NCI-H1417 treated with DMSO at 0.1 percent for 48 hours (cell line): Measurements from ENCODE around the gene TMCC1.
"Not testable (repeated sequence)": the region's sequence is repeated elsewhere in the genome, so short reads cannot be mapped to it uniquely, and the experiment has no call there.

Experiments used
- DNase-seq: peaks from one replicate; lab custom pipeline; 2025; lab: John Stamatoyannopoulos, UW

TMCC1 gene

DNA sequence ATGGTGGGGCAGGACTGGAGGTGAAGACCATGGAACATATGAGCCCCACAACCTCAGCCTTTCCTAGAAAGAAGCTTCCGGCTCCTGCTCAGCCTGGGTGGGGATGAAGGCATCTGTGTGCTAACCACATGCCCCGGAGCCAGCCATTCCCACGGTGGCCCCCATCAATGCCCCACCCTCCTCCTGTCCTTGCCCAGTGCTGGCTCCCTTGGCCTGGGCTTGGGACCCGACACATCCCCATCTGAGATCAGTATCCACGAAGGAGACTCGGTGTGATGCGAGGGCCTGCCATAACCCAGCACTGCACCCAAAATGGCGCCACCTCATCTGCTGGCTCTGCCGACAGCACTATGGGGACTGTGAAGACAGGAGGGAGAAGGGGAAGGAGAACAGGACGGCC lies 270.6 kb downstream of the TMCC1 start:
- DNase-seq: no peak

GRCh38 chr3:129622226-129622874 lies 271.2 kb downstream of the TMCC1 start:
- no peak for DNase-seq

DNA sequence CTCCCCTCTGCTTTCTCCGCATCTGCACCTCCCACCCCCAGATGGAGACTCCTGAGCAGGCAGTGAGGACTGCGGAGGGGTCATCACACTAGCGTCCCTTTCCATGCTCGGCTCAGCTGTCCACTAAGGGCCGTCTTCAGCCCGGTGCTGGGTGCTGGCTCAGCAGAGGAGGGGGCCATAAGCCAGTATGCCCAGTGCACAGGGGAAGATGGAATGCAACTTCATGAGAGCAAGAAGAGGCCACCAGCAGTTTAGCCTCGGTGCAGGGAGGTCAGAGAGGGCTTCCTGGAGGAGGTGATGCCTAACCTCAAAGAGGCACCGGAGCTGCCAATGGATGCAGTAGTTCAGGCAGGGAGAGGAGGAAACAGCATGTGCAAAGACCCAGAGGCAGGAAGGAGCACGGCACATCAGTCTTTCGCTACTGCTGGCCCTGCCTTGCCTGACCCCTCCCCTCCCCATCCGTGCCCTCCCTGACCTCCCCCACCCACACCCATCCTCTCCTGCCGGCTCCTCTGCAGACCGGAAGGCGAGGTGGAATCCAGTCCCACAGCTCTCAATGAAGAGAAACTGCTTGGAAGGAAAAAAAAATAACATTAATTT lies 271.8 kb downstream of the TMCC1 start:
- no peak for DNase-seq

DNA sequence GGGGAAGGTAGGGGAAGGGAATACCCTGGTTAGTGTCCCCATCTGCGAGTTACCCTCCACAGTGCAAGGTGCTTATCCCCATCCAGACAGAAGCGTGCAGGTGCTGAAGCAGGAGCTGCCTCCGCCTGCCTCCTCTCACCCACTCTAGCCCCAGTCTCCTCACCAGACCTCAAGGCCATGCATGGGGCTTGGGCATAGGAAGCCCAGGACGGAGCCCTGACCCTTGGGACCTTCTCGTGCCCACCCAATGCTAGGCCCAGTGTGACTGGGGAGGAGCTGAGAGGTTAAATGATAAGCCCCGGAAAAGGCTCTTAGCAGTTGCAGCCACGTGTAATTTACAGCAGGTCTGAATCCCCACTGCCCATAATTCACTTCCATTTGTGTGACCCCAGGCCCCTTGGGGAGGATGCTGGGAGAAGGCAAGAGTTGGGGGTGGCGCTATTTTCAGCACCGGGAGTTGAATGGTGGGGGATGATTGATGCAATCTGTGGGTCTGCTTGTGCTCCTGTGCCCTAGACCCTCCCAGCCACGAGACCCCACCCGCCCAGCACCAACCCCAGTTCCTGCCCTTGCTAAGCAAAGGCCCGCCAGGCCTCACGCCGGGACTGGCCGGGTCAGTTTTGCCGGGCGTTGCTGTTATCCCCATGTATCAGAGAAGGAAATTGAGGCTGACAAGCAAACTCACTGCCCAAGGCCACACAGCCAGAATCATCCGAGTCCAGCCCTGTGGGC lies 272.5 kb downstream of the TMCC1 start:
- DNase-seq: no peak

- no peak for DNase-seq
These were observed 273.8 kb downstream of the TMCC1 start for GRCh38 chr3:129619726-129620162.

DNA sequence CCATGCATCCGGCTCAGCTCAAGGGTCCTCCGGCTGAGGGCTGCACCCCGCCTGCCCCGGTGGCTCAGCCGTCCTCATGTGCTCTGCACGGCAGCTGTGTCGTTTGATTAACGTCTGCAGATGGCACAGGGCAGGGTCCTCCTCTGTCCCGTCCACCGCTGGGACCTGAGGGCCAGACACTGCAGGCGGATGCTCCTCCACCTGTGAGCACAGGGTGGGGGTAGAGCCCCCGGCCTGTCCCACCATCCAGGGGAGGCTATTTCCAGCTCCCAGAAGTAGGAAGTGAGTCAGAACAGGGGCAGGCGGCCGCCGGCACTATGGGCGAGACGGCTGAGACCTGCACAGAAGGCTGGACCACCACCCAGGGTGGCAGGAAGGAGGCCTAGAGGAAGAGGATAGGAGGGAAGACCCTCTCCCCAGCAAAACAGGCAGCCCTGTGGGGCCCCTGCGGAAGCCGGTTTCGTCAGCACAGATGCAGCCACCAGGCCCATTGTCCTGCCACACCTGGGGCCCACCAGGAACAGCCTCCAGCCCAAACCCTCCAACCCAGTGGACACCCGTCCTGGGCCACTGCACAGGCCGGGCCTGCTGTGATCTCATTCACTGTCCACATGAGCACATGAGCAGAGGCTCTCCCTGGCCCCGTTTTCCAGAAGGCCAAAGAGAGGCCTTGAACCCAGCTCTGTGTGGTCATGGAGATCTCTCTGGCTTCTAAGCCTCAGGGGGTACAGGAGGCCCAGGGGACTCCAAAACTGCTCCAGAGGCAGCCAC lies 274.4 kb downstream of the TMCC1 start:
- DNase-seq: no peak

DNA sequence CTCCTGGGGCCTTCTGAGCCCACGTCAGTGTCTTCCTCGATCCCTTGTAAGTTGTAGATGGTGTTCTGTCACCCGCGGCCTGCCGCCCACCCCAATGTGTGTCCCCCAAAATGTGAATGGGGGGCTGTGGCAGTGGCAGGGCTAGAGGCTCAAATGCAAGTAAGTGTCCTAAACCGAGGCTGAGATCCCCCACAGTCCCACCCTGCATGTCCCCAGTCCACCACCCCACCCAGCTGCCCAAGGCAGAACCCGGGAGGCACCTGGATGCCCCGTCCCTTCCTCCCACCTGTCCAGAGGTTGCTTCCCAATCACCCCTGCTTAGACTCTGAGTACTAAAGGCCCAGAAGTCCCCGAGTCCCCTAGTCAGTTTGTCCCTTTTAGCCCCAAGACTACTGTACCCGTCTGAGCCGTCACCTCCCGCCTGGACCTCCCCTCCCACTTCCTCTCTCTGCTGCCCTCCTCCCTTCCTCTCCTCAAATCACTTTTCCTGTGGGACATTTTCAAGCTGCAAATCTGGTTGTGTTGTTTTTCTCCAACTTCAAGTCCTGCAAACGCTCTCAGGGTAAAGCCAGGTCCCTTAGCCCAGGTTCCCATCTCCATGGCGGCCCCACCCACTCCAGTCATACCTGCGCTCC lies 275.2 kb downstream of the TMCC1 start:
- DNase-seq: no peak

- no peak for DNase-seq
These were observed 275.9 kb downstream of the TMCC1 start for GRCh38 chr3:129617381-129618185.

GRCh38 chr3:129616713-129617112 lies 276.8 kb downstream of the TMCC1 start:
- DNase-seq: no peak

- DNase-seq: no peak
These were observed 277.2 kb downstream of the TMCC1 start for GRCh38 chr3:129616291-129616690.

DNA sequence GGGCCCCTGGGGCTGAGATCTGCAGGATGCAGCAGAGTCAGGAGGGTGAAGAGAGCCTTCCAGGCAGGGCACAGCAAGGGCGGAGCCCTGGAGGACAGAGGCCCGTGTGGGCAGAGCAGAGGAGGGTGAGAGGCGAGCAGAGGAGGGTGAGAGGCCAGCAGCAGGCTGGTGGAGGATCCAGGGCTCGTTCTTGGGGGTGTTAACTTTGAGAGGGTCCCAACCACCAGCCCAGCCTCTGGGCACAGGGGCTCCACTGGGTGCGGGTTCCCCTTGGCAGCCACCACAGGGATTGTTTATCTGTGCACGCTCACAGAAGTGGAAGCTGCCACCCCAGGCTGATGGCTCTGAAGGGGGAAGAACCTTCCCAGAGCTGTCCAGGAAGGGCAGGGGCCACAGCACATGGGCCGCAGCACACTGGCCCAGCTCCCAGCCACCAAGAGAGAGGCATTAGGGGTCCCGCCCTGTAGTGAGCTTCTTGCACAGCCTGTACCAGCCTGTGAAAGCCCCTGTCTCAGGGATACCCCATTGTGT lies 277.7 kb downstream of the TMCC1 start:
- no peak for DNase-seq

DNA sequence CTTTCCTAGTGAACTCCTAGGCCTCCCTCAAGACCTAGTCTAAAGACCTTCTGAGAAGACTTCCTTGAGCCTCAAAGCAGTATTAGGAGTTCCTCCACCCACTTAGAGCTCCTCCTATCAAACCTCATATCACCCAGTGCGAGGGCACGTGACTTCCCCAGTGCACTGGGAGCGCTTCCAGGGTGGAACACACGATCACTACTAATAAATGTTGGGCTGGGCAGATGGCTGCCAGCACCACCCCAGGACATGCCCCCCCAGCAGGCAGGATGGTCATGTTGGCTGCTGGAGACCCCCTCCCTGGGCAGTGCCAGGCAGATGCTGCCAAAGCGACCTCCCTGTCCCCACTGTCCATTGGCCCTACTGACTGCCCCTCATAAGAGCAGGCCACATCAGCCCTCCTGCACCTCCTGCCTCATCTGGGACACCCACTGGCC lies 278.6 kb downstream of the TMCC1 start:
- DNase-seq: no peak

DNA sequence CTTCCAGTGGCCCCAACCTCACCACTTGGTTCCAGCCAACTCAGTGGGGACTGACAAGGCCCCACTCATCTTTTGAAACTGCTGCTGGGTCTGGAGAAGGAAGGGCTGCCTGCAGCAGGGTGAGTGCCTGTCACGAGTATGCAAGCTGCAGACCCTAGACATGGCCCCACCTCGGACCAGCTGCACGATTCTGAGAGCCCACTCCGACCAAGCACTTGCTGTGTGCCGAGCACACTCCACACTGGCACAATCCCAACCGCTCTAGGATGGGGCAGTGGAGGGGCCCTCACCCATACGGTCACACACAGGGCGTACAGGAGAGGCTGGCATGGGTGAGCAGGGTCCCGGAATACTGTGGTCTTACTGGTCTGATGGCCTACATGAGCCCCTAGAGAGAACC lies 279.1 kb downstream of the TMCC1 start:
- DNase-seq: no peak

DNA sequence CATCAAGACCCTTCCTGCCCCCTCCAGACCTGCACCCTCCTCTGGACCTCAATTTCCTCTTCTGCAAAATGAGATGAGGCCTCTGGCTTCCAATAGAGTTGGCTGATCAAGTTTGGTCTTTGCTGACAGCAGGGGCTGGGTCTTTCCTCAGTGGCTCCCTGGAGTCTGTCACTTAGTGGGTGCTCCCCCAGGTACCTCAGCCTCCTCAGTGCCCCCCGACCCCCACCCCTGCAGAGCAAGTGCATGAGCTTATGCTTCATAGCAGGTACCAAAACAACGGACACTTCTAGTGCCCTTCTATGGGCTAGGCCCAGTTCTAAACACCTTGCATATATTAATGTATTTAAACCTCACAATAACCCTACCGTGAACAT lies 280.2 kb downstream of the TMCC1 start:
- DNase-seq: no peak

GRCh38 chr3:129612534-129613366 lies 280.8 kb downstream of the TMCC1 start:
- DNase-seq: no peak

GRCh38 chr3:129611812-129612533 lies 281.5 kb downstream of the TMCC1 start:
- DNase-seq: no peak

DNA sequence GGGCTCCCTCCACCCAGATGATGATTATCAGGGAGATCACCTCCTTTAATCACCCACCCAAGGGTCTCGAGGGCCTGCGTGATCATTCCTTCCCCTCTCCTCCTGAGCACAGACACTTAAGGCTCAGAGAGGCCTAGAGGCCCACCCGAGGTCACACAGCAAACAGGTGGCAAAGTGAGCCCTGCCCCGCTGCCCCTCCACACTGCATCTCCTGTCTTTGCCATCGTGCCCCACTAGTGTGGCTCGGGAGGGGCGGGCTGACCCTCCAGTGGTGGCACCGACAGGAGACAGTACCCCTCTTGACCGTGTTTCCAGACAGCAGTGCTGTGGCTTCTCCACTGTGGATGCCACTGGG lies 282.1 kb downstream of the TMCC1 start:
- no peak for DNase-seq

GRCh38 chr3:129610794-129611445 lies 282.6 kb downstream of the TMCC1 start:
- not testable (repeated sequence) for DNase-seq

DNA sequence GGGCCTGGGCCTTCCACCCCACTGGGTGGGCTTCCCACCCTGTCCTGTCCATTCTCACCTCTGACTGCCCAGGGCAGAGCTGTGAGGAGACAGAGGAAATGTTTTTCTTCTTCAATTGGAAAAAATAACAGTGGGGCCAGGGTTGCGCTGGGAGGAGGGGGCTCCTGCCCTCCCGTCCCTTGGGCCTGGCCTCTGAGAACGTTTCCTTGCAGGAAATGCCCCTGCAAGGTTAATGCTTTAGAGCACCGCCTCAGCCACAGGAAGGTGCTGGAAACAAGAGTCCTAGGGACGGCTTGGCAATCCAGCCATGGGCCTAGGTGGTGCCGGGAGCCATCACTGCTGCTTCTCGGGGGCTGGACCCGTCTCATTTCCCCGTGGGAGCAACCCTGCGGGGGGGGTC lies 283.2 kb downstream of the TMCC1 start:
- no peak for DNase-seq
